HepG2 (cell line): ENCODE data around the gene SUSD6. TPM values are rescaled to one million over a fixed set of nuclear protein-coding genes. Genes with fewer than 3 reads are reported as not detected.

Experiments
- ARID2 ChIP-seq: sonication (generic); formaldehyde crosslinking; IDR thresholded peaks from 2 replicates; pipeline ENCODE4 v1.8.1; 2022; ENCODE audit warnings: mild to moderate bottlenecking, missing genetic modification reagents, borderline replicate concordance
- POLR2A ChIP-seq, 2 experiments: IDR thresholded peaks; 2 replicates each; pipeline ENCODE4 v1.6.1; 2011; ENCODE audit warnings: low read depth in 2 of 2, low read length in 2 of 2, mild to moderate bottlenecking in 1 of 2, moderate library complexity in 1 of 2; ENCODE audit not compliant: insufficient read depth in 1 of 2
- PRDM4 ChIP-seq: sonication (generic); formaldehyde crosslinking; IDR thresholded peaks from 2 replicates; pipeline ENCODE4 v1.9.0; 2021; ENCODE audit warnings: missing genetic modification reagents, borderline replicate concordance
- SAP130 ChIP-seq: IDR thresholded peaks from 2 replicates; pipeline ENCODE4 v1.6.1; 2016; ENCODE audit warnings: low read depth
- SNAI1 ChIP-seq: sonication (generic); formaldehyde crosslinking; IDR thresholded peaks from 2 replicates; pipeline ENCODE4 v1.5.0; 2020; ENCODE audit warnings: mild to moderate bottlenecking, missing genetic modification reagents, borderline replicate concordance
- SOX13 ChIP-seq, 3 experiments: fragments of 450-650 bp in 1 of 3; sonication (generic) in 1 of 3; formaldehyde crosslinking in 1 of 3; IDR thresholded peaks in 2 of 3; conservative IDR thresholded peaks in 1 of 3; 2 replicates each; pipeline versions ENCODE4 v1.5.0 to v1.6.1; 2016 to 2020; ENCODE audit warnings: antibody characterized with exemption in 1 of 3, mild to moderate bottlenecking in 1 of 3, missing compliant biosample characterization in 1 of 3, missing genetic modification reagents in 1 of 3, moderate library complexity in 1 of 3
- SOX6 ChIP-seq, 2 experiments: fragments of 450-650 bp in 1 of 2; sonication (generic) in 1 of 2; formaldehyde crosslinking in 1 of 2; IDR thresholded peaks; 2 replicates each; pipeline versions ENCODE4 v1.4.0 to v1.6.1; 2017 to 2020; ENCODE audit warnings: antibody characterized with exemption in 1 of 2, mild to moderate bottlenecking in 1 of 2, missing genetic modification reagents in 1 of 2
- THAP11 ChIP-seq: IDR thresholded peaks from 2 replicates; pipeline ENCODE4 v1.6.1; 2016; ENCODE audit warnings: missing biosample characterization, missing genetic modification reagents
- ZNF292 ChIP-seq: sonication (generic); formaldehyde crosslinking; IDR thresholded peaks from 2 replicates; pipeline ENCODE4 v1.8.1; 2022; ENCODE audit warnings: mild to moderate bottlenecking, low read depth, missing genetic modification reagents, borderline replicate concordance
- ZNF713 ChIP-seq: sonication (generic); formaldehyde crosslinking; IDR thresholded peaks from 2 replicates; pipeline ENCODE4 v1.4.0; 2020; ENCODE audit warnings: mild to moderate bottlenecking, missing genetic modification reagents
- polyA plus RNA-seq, 8 experiments: library from polyadenylated mRNA; depleted of rRNA in 3 of 8; stranded (reverse) in 7 of 8; unstranded in 1 of 8; fragments of >200 nt; fragmentation: Illumina TruSeq in 4 of 8; extraction: Trizol in 4 of 8; gene quantifications; 2 replicates each; pipeline versions ENCODE4 v1.2.1 to v1.2.3, GENCODE V29; 2011 to 2016; ENCODE audit warnings: low read depth in 4 of 8, missing spikeins in 1 of 8, mixed read lengths in 1 of 8; ENCODE audit not compliant: insufficient read depth in 1 of 8
- total RNA-seq, 5 experiments: library from RNA; depleted of rRNA; stranded (reverse); fragments of >200 nt; fragmentation: Illumina TruSeq; extraction: Trizol; gene quantifications; 2 replicates each; pipeline ENCODE4 v1.2.3, GENCODE V29; 2016; ENCODE audit warnings: low read depth in 1 of 5
- TF ChIP-seq, protein P1 (sequence below): sonication (generic); formaldehyde crosslinking; IDR thresholded peaks from 2 replicates; pipeline ENCODE4 v1.4.0; 2020; ENCODE audit warnings: missing genetic modification reagents, borderline replicate concordance
- TF ChIP-seq, protein P2 (sequence below): sonication (generic); formaldehyde crosslinking; IDR thresholded peaks from 2 replicates; pipeline ENCODE4 v1.4.0; 2020; ENCODE audit warnings: missing genetic modification reagents

SUSD6 gene
- total and polyA plus RNA-seq, 2 of the 13 experiments (the other 11 are each of a cell fraction or from before 2014, with no cell fraction given): 7.2 to 7.4 TPM

DNA sequence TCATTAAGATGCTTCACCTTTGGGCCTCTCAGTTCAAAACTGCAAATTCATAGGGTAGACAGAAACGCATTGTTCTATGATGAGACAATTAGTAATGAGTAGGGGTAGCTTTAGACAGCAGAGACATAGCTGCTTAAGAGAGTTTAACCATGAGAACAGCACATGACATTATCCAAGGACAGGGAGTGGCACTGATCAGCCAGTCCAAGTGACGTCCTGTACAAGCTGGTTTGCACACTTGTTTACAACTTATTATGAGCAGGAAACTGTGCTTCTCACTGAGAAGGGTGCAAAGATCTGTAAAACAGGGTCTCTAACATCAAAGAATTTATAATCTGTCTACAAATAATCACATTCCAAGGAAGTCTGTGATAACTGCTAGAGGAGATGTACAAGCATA, 144.4 kb downstream of the SUSD6 start (continued):
- TF ChIP-seq, protein P1, sequence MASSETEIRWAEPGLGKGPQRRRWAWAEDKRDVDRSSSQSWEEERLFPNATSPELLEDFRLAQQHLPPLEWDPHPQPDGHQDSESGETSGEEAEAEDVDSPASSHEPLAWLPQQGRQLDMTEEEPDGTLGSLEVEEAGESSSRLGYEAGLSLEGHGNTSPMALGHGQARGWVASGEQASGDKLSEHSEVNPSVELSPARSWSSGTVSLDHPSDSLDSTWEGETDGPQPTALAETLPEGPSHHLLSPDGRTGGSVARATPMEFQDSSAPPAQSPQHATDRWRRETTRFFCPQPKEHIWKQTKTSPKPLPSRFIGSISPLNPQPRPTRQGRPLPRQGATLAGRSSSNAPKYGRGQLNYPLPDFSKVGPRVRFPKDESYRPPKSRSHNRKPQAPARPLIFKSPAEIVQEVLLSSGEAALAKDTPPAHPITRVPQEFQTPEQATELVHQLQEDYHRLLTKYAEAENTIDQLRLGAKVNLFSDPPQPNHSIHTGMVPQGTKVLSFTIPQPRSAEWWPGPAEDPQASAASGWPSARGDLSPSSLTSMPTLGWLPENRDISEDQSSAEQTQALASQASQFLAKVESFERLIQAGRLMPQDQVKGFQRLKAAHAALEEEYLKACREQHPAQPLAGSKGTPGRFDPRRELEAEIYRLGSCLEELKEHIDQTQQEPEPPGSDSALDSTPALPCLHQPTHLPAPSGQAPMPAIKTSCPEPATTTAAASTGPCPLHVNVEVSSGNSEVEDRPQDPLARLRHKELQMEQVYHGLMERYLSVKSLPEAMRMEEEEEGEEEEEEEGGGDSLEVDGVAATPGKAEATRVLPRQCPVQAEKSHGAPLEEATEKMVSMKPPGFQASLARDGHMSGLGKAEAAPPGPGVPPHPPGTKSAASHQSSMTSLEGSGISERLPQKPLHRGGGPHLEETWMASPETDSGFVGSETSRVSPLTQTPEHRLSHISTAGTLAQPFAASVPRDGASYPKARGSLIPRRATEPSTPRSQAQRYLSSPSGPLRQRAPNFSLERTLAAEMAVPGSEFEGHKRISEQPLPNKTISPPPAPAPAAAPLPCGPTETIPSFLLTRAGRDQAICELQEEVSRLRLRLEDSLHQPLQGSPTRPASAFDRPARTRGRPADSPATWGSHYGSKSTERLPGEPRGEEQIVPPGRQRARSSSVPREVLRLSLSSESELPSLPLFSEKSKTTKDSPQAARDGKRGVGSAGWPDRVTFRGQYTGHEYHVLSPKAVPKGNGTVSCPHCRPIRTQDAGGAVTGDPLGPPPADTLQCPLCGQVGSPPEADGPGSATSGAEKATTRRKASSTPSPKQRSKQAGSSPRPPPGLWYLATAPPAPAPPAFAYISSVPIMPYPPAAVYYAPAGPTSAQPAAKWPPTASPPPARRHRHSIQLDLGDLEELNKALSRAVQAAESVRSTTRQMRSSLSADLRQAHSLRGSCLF (CRISPR knock-in tag): no peak
- TF ChIP-seq SOX6 (IDR thresholded peaks at IDR 0.05): no peak
- peak; percentile 55; the same call in 1 of the 2 replicates for TF ChIP-seq SOX6 (CRISPR knock-in tag; IDR thresholded peaks at IDR 0.05)
- TF ChIP-seq, protein P2, sequence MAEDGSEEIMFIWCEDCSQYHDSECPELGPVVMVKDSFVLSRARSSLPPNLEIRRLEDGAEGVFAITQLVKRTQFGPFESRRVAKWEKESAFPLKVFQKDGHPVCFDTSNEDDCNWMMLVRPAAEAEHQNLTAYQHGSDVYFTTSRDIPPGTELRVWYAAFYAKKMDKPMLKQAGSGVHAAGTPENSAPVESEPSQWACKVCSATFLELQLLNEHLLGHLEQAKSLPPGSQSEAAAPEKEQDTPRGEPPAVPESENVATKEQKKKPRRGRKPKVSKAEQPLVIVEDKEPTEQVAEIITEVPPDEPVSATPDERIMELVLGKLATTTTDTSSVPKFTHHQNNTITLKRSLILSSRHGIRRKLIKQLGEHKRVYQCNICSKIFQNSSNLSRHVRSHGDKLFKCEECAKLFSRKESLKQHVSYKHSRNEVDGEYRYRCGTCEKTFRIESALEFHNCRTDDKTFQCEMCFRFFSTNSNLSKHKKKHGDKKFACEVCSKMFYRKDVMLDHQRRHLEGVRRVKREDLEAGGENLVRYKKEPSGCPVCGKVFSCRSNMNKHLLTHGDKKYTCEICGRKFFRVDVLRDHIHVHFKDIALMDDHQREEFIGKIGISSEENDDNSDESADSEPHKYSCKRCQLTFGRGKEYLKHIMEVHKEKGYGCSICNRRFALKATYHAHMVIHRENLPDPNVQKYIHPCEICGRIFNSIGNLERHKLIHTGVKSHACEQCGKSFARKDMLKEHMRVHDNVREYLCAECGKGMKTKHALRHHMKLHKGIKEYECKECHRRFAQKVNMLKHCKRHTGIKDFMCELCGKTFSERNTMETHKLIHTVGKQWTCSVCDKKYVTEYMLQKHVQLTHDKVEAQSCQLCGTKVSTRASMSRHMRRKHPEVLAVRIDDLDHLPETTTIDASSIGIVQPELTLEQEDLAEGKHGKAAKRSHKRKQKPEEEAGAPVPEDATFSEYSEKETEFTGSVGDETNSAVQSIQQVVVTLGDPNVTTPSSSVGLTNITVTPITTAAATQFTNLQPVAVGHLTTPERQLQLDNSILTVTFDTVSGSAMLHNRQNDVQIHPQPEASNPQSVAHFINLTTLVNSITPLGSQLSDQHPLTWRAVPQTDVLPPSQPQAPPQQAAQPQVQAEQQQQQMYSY (CRISPR knock-in tag): no peak
- TF ChIP-seq POLR2A (IDR thresholded peaks at IDR 0.05; ENCODE audit: insufficient read depth in 1 of 2, low read depth in 2 of 2, low read length in 2 of 2): no peak
- TF ChIP-seq SOX13 (IDR thresholded peaks at IDR 0.05): no peak
- TF ChIP-seq SOX13 (CRISPR knock-in tag; conservative IDR thresholded peaks at IDR 0.05 in 1 of 2, IDR thresholded peaks at IDR 0.05 in 1 of 2): peak in 1 of 2 experiments; percentile 35; a peak in 1 of 4 replicates
- no peak for TF ChIP-seq PRDM4 (CRISPR knock-in tag)
- no peak for TF ChIP-seq ZNF713 (CRISPR knock-in tag)
- TF ChIP-seq ZNF292: peak; percentile 28; the same call in 1 of the 2 replicates
- peak; percentile 25; the same call in 1 of the 2 replicates for TF ChIP-seq SAP130
- TF ChIP-seq SNAI1 (CRISPR knock-in tag): no peak
- TF ChIP-seq THAP11 (CRISPR knock-in tag): peak; percentile 21; the same call in 1 of the 2 replicates
- TF ChIP-seq ARID2: no peak
